Ovary (tissue), 3 donors: ENCODE measurements around the gene STX2.

Experiments used
- EP300 ChIP-seq: sonication (generic); formaldehyde crosslinking; IDR thresholded peaks from one replicate; pipeline ENCODE4 v1.6.1; 2017; ENCODE audit warnings: antibody characterized with exemption
- TF ChIP-seq, protein P1 (sequence below), 3 donors: fragments of 450-650 bp in 2 of 3; fragments of 200-600 bp in 1 of 3; IDR thresholded peaks; one replicate each; pipeline versions ENCODE4 v1.5.1 to v1.8.0; 2016 to 2022; ENCODE audit warnings: antibody characterized with exemption in 3 of 3, mild to moderate bottlenecking in 1 of 3
- donor health status: DM: no; HTN: no; CAD: no.

DNA sequence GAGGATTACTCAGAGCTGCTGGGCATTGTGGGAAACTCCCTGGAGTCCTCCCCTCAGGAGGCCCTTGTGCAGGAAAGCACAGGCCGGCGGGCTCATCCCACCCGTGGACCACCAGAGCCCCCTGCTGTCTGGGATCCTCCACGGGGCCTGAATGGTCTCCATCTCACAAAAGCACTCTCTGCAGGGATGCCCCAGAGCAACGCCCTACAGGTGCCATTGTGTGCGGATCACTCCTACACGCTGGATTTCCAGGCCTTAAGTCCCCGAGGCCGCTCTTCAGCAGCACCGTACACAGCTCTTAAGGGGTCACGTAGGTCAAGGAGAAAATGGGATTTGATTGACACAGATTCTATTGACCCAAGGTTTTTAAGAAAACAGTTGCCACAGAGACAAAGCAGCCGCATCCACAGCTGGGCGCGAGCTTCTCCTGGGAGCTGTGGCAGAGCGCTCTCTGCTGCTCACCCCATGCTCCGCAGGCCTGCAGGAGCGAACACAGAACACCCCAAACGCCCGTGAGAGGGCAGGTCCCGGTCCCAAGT, 86.3 kb downstream of the STX2 start:
- TF ChIP-seq, protein P1, sequence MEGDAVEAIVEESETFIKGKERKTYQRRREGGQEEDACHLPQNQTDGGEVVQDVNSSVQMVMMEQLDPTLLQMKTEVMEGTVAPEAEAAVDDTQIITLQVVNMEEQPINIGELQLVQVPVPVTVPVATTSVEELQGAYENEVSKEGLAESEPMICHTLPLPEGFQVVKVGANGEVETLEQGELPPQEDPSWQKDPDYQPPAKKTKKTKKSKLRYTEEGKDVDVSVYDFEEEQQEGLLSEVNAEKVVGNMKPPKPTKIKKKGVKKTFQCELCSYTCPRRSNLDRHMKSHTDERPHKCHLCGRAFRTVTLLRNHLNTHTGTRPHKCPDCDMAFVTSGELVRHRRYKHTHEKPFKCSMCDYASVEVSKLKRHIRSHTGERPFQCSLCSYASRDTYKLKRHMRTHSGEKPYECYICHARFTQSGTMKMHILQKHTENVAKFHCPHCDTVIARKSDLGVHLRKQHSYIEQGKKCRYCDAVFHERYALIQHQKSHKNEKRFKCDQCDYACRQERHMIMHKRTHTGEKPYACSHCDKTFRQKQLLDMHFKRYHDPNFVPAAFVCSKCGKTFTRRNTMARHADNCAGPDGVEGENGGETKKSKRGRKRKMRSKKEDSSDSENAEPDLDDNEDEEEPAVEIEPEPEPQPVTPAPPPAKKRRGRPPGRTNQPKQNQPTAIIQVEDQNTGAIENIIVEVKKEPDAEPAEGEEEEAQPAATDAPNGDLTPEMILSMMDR (IDR thresholded peaks at IDR 0.05), result no peak
- TF ChIP-seq EP300, result no peak
